ENCODE data around the gene ZNF678. TPM values are rescaled to one million over a fixed set of nuclear protein-coding genes. Genes with fewer than 3 reads are reported as not detected.

The ZNF678 gene
- total RNA-seq, 1 donor from 2014 or later = 63.8 TPM

DNA sequence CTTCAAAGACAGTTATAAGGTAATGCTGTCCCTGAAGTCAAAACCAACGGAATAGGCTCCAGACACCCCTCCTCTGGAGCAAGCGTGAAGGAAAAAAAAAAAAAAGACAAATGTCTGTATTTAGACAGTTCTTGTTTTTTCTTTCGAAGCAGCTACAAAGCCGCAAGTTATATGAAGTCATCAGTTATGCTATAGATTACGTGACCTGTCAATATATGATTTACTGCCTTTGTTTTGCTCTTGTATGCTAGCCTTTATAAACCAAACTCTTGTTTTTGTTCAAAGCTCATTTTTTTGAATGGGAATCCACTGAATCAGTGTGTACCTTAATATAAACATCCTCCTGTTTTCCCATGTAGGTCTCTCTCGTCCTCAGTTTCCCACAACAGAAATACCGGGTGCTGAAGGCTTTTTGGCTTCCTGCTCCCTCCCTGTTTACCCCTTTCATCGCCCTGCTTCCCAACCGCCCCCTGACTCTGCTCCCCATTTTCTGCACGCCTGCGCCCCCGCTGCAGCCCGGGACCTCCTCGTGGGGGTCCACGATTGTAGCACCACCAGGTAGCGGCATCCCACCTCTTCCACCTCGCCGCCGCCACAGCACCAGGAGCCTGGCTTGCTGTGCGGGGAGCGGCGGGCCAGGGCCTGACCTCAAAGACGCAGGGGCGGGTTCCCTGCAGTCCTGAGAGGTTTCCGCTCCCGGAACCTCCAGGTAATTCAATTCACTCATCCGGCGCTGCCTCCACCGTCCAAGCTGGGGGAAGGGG lies 5.2 kb upstream of the ZNF678 start:
- Mint-ChIP-seq H3K9me3 (peaks cover 26% of the 10 kb centered on the region), H3K4me3 (peak overlapping the region; percentile 43), H3K36me3 (peaks cover 6% of the 10 kb centered on the region), H3K27me3 (ENCODE audit: insufficient read depth, low read depth) (peaks cover 4% of the 10 kb centered on the region), H3K4me1 (peaks cover 2% of the 10 kb centered on the region), H3K27ac (no peak overlapping the region)
- Histone ChIP-seq H4K20me1 (ENCODE audit: low read depth) (no peaks in the 10 kb centered on the region), H3K36me3 (no peaks in the 10 kb centered on the region), H3K4me2 (no peak overlapping the region), H3K9me3 (ENCODE audit: low read depth) (no peaks in the 10 kb centered on the region), H3K4me3 (no peak overlapping the region), H3K27me3 (no peaks in the 10 kb centered on the region), H3K27ac (no peak overlapping the region), H3K4me1 (no peaks in the 10 kb centered on the region), H3K9ac (no peak overlapping the region), H2AFZ (replicated peaks) (no peak overlapping the region), H3K79me2 (ENCODE audit: low read depth) (no peaks in the 10 kb centered on the region), H3F3A (ENCODE audit: low read depth) (peaks cover 2% of the 10 kb centered on the region)
- no peak for TF ChIP-seq EZH2phosphoT487 (IDR thresholded peaks at IDR 0.05)
- TF ChIP-seq, protein P1, sequence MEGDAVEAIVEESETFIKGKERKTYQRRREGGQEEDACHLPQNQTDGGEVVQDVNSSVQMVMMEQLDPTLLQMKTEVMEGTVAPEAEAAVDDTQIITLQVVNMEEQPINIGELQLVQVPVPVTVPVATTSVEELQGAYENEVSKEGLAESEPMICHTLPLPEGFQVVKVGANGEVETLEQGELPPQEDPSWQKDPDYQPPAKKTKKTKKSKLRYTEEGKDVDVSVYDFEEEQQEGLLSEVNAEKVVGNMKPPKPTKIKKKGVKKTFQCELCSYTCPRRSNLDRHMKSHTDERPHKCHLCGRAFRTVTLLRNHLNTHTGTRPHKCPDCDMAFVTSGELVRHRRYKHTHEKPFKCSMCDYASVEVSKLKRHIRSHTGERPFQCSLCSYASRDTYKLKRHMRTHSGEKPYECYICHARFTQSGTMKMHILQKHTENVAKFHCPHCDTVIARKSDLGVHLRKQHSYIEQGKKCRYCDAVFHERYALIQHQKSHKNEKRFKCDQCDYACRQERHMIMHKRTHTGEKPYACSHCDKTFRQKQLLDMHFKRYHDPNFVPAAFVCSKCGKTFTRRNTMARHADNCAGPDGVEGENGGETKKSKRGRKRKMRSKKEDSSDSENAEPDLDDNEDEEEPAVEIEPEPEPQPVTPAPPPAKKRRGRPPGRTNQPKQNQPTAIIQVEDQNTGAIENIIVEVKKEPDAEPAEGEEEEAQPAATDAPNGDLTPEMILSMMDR (IDR thresholded peaks at IDR 0.05) = no peak
- TF ChIP-seq EZH2 (IDR thresholded peaks at IDR 0.05) = no peak
- no peak for DNase-seq (ENCODE audit: low spot score)

DNA sequence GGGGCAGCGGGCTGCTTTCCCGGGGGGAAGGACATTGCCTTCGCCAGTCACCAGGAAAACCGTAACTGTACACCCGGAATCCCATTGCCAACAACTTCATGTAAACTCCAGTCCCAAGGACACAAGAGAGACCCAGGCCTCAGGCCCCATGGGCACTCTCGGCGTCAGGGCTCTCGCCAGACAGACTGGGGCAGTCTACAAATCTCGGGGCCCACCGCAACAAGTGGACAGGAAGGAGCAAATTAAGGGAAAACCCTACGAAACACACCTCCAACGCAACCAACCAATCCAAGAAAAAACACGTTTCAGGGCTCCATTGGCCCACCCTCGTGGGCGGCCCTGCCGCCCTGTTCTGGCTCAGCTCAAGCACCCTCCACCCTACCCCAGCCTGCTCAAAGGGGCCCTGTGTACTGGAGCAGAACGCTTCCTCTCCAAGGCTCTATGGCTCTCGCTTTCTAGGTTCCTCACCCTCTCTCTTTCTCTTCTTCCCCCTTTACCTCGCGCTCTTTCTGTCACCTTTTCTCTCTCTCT lies 4.6 kb upstream of the ZNF678 start:
- no peaks in the 10 kb centered on the region for H4K20me1 ChIP-seq (ENCODE audit: low read depth)
- H3K4me2 ChIP-seq = no peak overlapping the region
- H3K9me3 ChIP-seq (ENCODE audit: low read depth) = no peaks in the 10 kb centered on the region
- H3K4me3 Mint-ChIP-seq = no peak overlapping the region
- no peak overlapping the region for H3K27ac ChIP-seq
- H3K36me3 ChIP-seq = no peaks in the 10 kb centered on the region
- DNase-seq (ENCODE audit: low spot score) = no peak
- no peak overlapping the region for H3K9ac ChIP-seq
- H3K4me3 ChIP-seq = no peak overlapping the region
- TF ChIP-seq, protein P1 (IDR thresholded peaks at IDR 0.05) = no peak
- no peak for TF ChIP-seq EZH2 (IDR thresholded peaks at IDR 0.05)
- TF ChIP-seq EZH2phosphoT487 (IDR thresholded peaks at IDR 0.05) = no peak
- H2AFZ ChIP-seq (replicated peaks) = no peak overlapping the region
- peaks cover under 1% of the 10 kb centered on the region for H3K79me2 ChIP-seq (ENCODE audit: low read depth)
- peaks cover 7% of the 10 kb centered on the region for H3K36me3 Mint-ChIP-seq
- peaks cover 8% of the 10 kb centered on the region for H3F3A ChIP-seq (ENCODE audit: low read depth)
- H3K27me3 Mint-ChIP-seq (ENCODE audit: insufficient read depth, low read depth) = peaks cover 4% of the 10 kb centered on the region
- no peaks in the 10 kb centered on the region for H3K4me1 ChIP-seq
- no peaks in the 10 kb centered on the region for H3K27me3 ChIP-seq
- peaks cover 29% of the 10 kb centered on the region for H3K9me3 Mint-ChIP-seq
- H3K27ac Mint-ChIP-seq = no peak overlapping the region
- H3K4me1 Mint-ChIP-seq = peaks cover 3% of the 10 kb centered on the region

DNA sequence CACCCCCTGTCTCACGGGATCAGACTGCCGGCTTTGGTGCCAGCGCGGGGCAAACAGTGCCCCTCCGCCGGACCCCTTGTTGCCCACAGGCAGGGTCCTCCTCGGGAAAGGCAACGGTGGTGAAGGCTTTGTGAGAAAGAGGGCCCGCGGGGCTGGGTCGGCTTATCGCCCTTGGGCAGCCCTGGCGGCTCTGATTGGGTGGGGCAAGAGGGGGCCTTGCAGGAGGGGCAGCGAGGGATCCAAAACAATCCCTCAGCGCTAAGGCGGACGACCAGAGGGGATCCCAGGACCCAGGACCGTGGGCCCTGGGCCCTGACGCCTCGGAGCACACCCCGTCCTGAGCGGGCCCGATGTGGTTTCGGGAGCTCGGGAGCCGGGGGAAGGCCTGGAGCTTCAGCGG lies 3.9 kb upstream of the ZNF678 start:
- Mint-ChIP-seq H3K36me3 (peaks cover 14% of the 10 kb centered on the region), H3K27ac (no peak overlapping the region), H3K4me1 (peaks cover 10% of the 10 kb centered on the region), H3K4me3 (no peak overlapping the region), H3K9me3 (peaks cover 31% of the 10 kb centered on the region), H3K27me3 (ENCODE audit: insufficient read depth, low read depth) (peaks cover 4% of the 10 kb centered on the region)
- Histone ChIP-seq H3K4me1 (peaks cover 5% of the 10 kb centered on the region), H3K9ac (no peak overlapping the region), H3K9me3 (ENCODE audit: low read depth) (no peaks in the 10 kb centered on the region), H3K27me3 (no peaks in the 10 kb centered on the region), H3K79me2 (ENCODE audit: low read depth) (peaks cover 7% of the 10 kb centered on the region), H3K36me3 (no peaks in the 10 kb centered on the region), H3K4me2 (no peak overlapping the region), H3F3A (ENCODE audit: low read depth) (peaks cover 12% of the 10 kb centered on the region), H2AFZ (replicated peaks) (no peak overlapping the region), H4K20me1 (ENCODE audit: low read depth) (no peaks in the 10 kb centered on the region), H3K4me3 (no peak overlapping the region), H3K27ac (no peak overlapping the region)
- TF ChIP-seq EZH2 (IDR thresholded peaks at IDR 0.05) (no peak), EZH2phosphoT487 (IDR thresholded peaks at IDR 0.05) (no peak)
- TF ChIP-seq, protein P1 (IDR thresholded peaks at IDR 0.05) = no peak
- DNase-seq (ENCODE audit: low spot score) = no peak

Measured in neural progenitor cell (in vitro differentiated cells).